Loucy (cell line): ENCODE data around the gene ING5.

Source experiments
- EZH2phosphoT487 ChIP-seq: fragments of 200-600 bp; IDR thresholded peaks from 2 replicates; pipeline ENCODE4 v1.6.1; 2018; ENCODE audit warnings: antibody characterized with exemption, mild to moderate bottlenecking, moderate library complexity, borderline replicate concordance
- TF ChIP-seq, protein P1 (sequence below): fragments of 200-600 bp; sonication (generic); conservative IDR thresholded peaks from 2 replicates; pipeline ENCODE4 v1.5.1; 2014; ENCODE audit warnings: mild to moderate bottlenecking, antibody characterized with exemption, low read length

DNA sequence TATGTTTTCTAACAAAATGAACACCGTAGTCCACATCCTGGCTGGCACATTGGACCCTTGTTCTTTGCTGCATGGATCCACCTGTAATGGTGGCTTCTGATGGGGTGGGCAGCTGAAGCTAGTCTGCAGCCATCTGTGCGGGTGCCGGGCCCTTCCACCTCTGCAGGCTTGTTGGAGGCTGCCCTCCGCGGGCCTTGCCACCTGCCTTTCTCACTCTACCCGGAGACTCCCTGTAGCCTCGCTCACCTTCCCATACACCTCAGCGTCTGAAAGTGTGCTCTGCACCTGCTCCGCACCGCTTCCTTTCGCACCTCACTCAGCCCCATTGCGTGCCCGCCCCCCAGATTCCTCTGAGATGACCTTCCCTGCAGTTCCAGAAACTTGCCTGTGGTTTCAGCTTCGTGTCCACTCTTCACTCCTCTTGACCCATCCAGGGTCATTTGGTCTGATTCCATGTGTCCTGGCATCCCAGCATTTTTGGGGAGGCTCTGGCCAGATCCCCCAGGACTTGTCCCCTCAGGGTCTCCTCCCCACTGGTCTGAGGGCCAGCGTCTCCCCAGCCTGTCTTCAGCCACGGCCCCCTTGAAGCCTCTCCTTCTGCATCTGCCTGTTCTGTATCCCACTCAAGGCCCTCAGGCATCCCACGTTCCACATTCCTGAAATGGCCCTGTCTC is 46.2 kb upstream of the ING5 start:
- TF ChIP-seq, protein P1, sequence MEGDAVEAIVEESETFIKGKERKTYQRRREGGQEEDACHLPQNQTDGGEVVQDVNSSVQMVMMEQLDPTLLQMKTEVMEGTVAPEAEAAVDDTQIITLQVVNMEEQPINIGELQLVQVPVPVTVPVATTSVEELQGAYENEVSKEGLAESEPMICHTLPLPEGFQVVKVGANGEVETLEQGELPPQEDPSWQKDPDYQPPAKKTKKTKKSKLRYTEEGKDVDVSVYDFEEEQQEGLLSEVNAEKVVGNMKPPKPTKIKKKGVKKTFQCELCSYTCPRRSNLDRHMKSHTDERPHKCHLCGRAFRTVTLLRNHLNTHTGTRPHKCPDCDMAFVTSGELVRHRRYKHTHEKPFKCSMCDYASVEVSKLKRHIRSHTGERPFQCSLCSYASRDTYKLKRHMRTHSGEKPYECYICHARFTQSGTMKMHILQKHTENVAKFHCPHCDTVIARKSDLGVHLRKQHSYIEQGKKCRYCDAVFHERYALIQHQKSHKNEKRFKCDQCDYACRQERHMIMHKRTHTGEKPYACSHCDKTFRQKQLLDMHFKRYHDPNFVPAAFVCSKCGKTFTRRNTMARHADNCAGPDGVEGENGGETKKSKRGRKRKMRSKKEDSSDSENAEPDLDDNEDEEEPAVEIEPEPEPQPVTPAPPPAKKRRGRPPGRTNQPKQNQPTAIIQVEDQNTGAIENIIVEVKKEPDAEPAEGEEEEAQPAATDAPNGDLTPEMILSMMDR: no peak
- no peak for TF ChIP-seq EZH2phosphoT487
